ENCODE measurements around the gene ZNF518B.

Gene ZNF518B

DNA sequence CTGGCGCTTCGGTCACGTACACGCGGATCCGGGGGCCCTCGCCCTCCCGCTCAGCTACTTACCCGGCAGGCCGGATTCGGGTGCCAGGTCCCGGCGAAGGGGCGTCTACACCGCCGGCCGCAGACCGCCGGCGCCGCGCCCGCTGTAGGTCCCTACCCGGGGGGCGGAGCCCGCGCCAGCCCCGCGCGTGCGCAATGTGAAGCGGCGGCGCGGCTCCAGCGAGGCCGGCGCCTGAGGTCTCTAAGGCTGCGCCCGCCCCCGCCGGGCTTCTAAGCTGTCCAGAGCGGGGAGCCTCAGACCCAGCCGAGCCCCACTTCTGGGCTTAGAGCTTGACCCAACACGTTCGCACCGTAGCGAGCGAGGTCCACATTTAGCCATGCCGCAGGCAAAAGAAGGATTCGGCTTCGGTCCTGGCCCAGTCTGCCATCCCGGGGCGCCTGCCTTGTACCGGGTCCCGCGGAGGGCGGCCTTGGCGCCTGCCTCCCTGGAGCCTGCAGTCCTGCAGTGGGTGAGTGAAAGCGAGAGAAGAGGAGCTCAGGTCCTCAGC lies at the start of gene ZNF518B:
Gene ZNF518B, minus strand, starts transcription at position 172 of the 547 bp plus-strand sequence. CDS start 11,098 bp downstream, outside the sequence.
- no peaks in the 10 kb centered on the region for H3F3A ChIP-seq (ENCODE audit: insufficient read depth, low read length)
- H4K20me1 ChIP-seq (ENCODE audit: insufficient read depth, low read length): no peaks in the 10 kb centered on the region
- peak within 1 kb of the TSS; percentile 100 for H2AFZ ChIP-seq (ENCODE audit: low read length)
- peak within 1 kb of the TSS; percentile 91 for H3K4me2 ChIP-seq (ENCODE audit: low read depth, low read length)
- H3K9ac ChIP-seq (ENCODE audit: low read length): peak within 1 kb of the TSS; percentile 27; the same call in 1 of the 2 replicates
- peaks cover 11% of the 10 kb centered on the region for H3K79me2 ChIP-seq (ENCODE audit: low read length)
- TF ChIP-seq, protein P1, sequence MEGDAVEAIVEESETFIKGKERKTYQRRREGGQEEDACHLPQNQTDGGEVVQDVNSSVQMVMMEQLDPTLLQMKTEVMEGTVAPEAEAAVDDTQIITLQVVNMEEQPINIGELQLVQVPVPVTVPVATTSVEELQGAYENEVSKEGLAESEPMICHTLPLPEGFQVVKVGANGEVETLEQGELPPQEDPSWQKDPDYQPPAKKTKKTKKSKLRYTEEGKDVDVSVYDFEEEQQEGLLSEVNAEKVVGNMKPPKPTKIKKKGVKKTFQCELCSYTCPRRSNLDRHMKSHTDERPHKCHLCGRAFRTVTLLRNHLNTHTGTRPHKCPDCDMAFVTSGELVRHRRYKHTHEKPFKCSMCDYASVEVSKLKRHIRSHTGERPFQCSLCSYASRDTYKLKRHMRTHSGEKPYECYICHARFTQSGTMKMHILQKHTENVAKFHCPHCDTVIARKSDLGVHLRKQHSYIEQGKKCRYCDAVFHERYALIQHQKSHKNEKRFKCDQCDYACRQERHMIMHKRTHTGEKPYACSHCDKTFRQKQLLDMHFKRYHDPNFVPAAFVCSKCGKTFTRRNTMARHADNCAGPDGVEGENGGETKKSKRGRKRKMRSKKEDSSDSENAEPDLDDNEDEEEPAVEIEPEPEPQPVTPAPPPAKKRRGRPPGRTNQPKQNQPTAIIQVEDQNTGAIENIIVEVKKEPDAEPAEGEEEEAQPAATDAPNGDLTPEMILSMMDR (IDR thresholded peaks at IDR 0.05; ENCODE audit: low read length): no peak
- TF ChIP-seq EZH2 (optimal IDR thresholded peaks at IDR 0.05; ENCODE audit: low read depth, low read length) (no peak), EZH2phosphoT487 (IDR thresholded peaks at IDR 0.05; ENCODE audit: low read length) (no peak)
- H3K9me2 ChIP-seq (replicated peaks; ENCODE audit: insufficient read depth, low read length): no peaks in the 10 kb centered on the region
- H3K27me3 ChIP-seq (replicated peaks; ENCODE audit: insufficient read depth, low read length): 0 out of 2 replicates have a peak, but pooled peaks cover 5% of the 10 kb centered on the region
- no peak within 1 kb of the TSS for H3K27ac ChIP-seq (ENCODE audit: low read length)
- 0 out of 2 replicates have a peak, but pooled peaks cover 7% of the 10 kb centered on the region for H3K36me3 ChIP-seq (replicated peaks; ENCODE audit: insufficient read depth, low read length)
- DNase-seq: peak; percentile 80
- no peaks in the 10 kb centered on the region for H3K9me3 ChIP-seq (replicated peaks; ENCODE audit: insufficient read depth, low read length)
- peak within 1 kb of the TSS; percentile 60 for H3K4me3 ChIP-seq (ENCODE audit: low read length)
- no peaks in the 10 kb centered on the region for H3K4me1 ChIP-seq (ENCODE audit: low read length)

- no peak for TF ChIP-seq EZH2 (optimal IDR thresholded peaks at IDR 0.05; ENCODE audit: low read depth, low read length)
- TF ChIP-seq, protein P1 (IDR thresholded peaks at IDR 0.05; ENCODE audit: low read length): no peak
- no peak for TF ChIP-seq EZH2phosphoT487 (IDR thresholded peaks at IDR 0.05; ENCODE audit: low read length)
- Histone ChIP-seq H3K36me3 (replicated peaks; ENCODE audit: insufficient read depth, low read length) (no peaks in the 10 kb centered on the region), H3K4me1 (ENCODE audit: low read length) (no peaks in the 10 kb centered on the region), H3K4me3 (ENCODE audit: low read length) (no peak overlapping the region), H3K27me3 (replicated peaks; ENCODE audit: insufficient read depth, low read length) (no peaks in the 10 kb centered on the region), H3K79me2 (ENCODE audit: low read length) (no peaks in the 10 kb centered on the region), H3K9me2 (replicated peaks; ENCODE audit: insufficient read depth, low read length) (no peaks in the 10 kb centered on the region), H3K4me2 (ENCODE audit: low read depth, low read length) (no peak overlapping the region), H3K9ac (ENCODE audit: low read length) (no peak overlapping the region), H3F3A (ENCODE audit: insufficient read depth, low read length) (peaks cover 5% of the 10 kb centered on the region; the same call in 1 of the 2 replicates), H3K9me3 (replicated peaks; ENCODE audit: insufficient read depth, low read length) (no peaks in the 10 kb centered on the region), H4K20me1 (ENCODE audit: insufficient read depth, low read length) (no peaks in the 10 kb centered on the region), H3K27ac (ENCODE audit: low read length) (no peak overlapping the region), H2AFZ (ENCODE audit: low read length) (no peak overlapping the region)
- no peak for DNase-seq
These were observed 48.9 kb upstream of the ZNF518B start for GRCh38 chr4:10506077-10506476.

GRCh38 chr4:10504570-10505179 lies 47.4 kb upstream of the ZNF518B start:
- Histone ChIP-seq H3K27ac (ENCODE audit: low read length) (no peak overlapping the region), H4K20me1 (ENCODE audit: insufficient read depth, low read length) (no peaks in the 10 kb centered on the region), H3K27me3 (replicated peaks; ENCODE audit: insufficient read depth, low read length) (no peaks in the 10 kb centered on the region), H3K79me2 (ENCODE audit: low read length) (no peaks in the 10 kb centered on the region), H3K9me2 (replicated peaks; ENCODE audit: insufficient read depth, low read length) (no peaks in the 10 kb centered on the region), H3K4me2 (ENCODE audit: low read depth, low read length) (no peak overlapping the region), H3K36me3 (replicated peaks; ENCODE audit: insufficient read depth, low read length) (no peaks in the 10 kb centered on the region), H2AFZ (ENCODE audit: low read length) (no peak overlapping the region), H3F3A (ENCODE audit: insufficient read depth, low read length) (peaks cover 5% of the 10 kb centered on the region; the same call in 1 of the 2 replicates), H3K9me3 (replicated peaks; ENCODE audit: insufficient read depth, low read length) (no peaks in the 10 kb centered on the region), H3K9ac (ENCODE audit: low read length) (no peak overlapping the region), H3K4me3 (ENCODE audit: low read length) (no peak overlapping the region), H3K4me1 (ENCODE audit: low read length) (no peaks in the 10 kb centered on the region)
- no peak for DNase-seq
- TF ChIP-seq, protein P1 (IDR thresholded peaks at IDR 0.05; ENCODE audit: low read length): no peak
- no peak for TF ChIP-seq EZH2phosphoT487 (IDR thresholded peaks at IDR 0.05; ENCODE audit: low read length)
- TF ChIP-seq EZH2 (optimal IDR thresholded peaks at IDR 0.05; ENCODE audit: low read depth, low read length): no peak
